ENCODE data around the gene EMC6.
A peak's percentile ranks its signal among the peaks of the same experiment; 100 is the strongest.

The EMC6 gene

GRCh38 chr17:3668279-3669084 lies at the start of gene EMC6, which contains the start of gene TAX1BP3:
EMC6 (plus strand) TSS chr17:3668812; CDS start chr17:3669147, 335 bp downstream.
TAX1BP3 (minus strand) TSS chr17:3668578; CDS start chr17:3668526, 52 bp downstream.
- DNase-seq (ENCODE audit: low spot score): peak; percentile 99

- no peak for DNase-seq (ENCODE audit: low spot score)
These were observed 47.4 kb upstream of the EMC6 start for GRCh38 chr17:3621146-3621720.

GRCh38 chr17:3622977-3623594 lies 45.5 kb upstream of the EMC6 start:
- no peak for DNase-seq (ENCODE audit: low spot score)

- no peak for DNase-seq (ENCODE audit: low spot score)
These were observed 41.5 kb upstream of the EMC6 start for GRCh38 chr17:3626831-3627768.

GRCh38 chr17:3627769-3628167 lies 40.8 kb upstream of the EMC6 start:
- no peak for DNase-seq (ENCODE audit: low spot score)

GRCh38 chr17:3630781-3631180 lies 37.8 kb upstream of the EMC6 start:
- DNase-seq (ENCODE audit: low spot score): no peak

GRCh38 chr17:3632287-3632686 lies 36.3 kb upstream of the EMC6 start:
- DNase-seq (ENCODE audit: low spot score): no peak

- DNase-seq (ENCODE audit: low spot score): no peak
These were observed 33.0 kb upstream of the EMC6 start for GRCh38 chr17:3635474-3636153.

GRCh38 chr17:3636154-3636907 lies 32.3 kb upstream of the EMC6 start, which contains the start of the genes CTNS and SHPK:
CTNS (plus strand) TSS chr17:3636760; CDS start chr17:3640207, 3,447 bp downstream.
SHPK (minus strand) TSS chr17:3636250; CDS start chr17:3636219, 31 bp downstream.
- peak; percentile 98 for DNase-seq (ENCODE audit: low spot score)

GRCh38 chr17:3636908-3637373 lies 31.7 kb upstream of the EMC6 start:
- DNase-seq (ENCODE audit: low spot score): no peak

GRCh38 chr17:3639981-3640596 lies 28.5 kb upstream of the EMC6 start:
- no peak for DNase-seq (ENCODE audit: low spot score)

GRCh38 chr17:3641014-3641413 lies 27.6 kb upstream of the EMC6 start:
- no peak for DNase-seq (ENCODE audit: low spot score)

GRCh38 chr17:3641717-3642486 lies 26.7 kb upstream of the EMC6 start:
- DNase-seq (ENCODE audit: low spot score): no peak

- no peak for DNase-seq (ENCODE audit: low spot score)
These were observed 24.7 kb upstream of the EMC6 start for GRCh38 chr17:3643889-3644349.

GRCh38 chr17:3645310-3645709 lies 23.3 kb upstream of the EMC6 start:
- no peak for DNase-seq (ENCODE audit: low spot score)

GRCh38 chr17:3647251-3647650 lies 21.4 kb upstream of the EMC6 start:
- no peak for DNase-seq (ENCODE audit: low spot score)

- DNase-seq (ENCODE audit: low spot score): peak; percentile 35
These were observed 20.6 kb upstream of the EMC6 start for GRCh38 chr17:3647769-3648555.

- DNase-seq (ENCODE audit: low spot score): no peak
These were observed 12.8 kb upstream of the EMC6 start for GRCh38 chr17:3655766-3656165.
